ENCODE data around the gene IL17RB.

DNA sequence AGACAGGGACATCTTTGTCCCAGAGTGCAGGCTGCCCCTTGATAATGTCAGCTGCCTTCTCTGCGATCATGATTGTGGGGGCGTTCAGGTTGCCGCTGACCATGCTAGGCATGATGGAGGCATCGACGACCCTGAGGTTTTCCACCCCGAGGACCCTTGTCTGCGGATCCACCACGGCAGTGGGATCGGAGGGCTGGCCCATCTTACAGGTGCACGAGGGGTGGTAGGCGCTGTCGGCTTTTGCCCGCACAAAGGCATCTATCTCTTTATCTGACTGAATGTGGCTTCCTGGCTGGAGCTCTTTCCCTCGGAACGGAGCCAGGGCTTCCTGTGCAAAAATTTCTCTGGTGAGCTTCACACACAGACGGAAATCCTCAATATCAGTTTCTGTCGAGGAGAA is 28.6 kb upstream of the IL17RB start:
- no peak for TF ChIP-seq POLR2A (IDR thresholded peaks at IDR 0.05; ENCODE audit: low read depth, low read length)
- TF ChIP-seq POLR2AphosphoS5 (IDR thresholded peaks at IDR 0.05; ENCODE audit: low read depth, low read length), result no peak
